ENCODE measurements around the gene SAAL1.

The SAAL1 gene

GRCh38 chr11:18144243-18144642, 38.4 kb upstream of the SAAL1 start:
- Histone ChIP-seq H3K23ac (ENCODE audit: low read length in 2 of 2) (no peak overlapping the region), H3K9ac (ENCODE audit: low read length) (no peak overlapping the region), H3K36me3 (ENCODE audit: control insufficient read depth in 1 of 2, insufficient read depth in 2 of 2, low read depth in 1 of 2, low read length in 2 of 2) (no peaks in the 10 kb centered on the region), H3K4me2 (ENCODE audit: low read length, poor library complexity, severe bottlenecking) (no peak overlapping the region), H2AK5ac (ENCODE audit: low read length, severe bottlenecking) (no peak overlapping the region), H3K79me1 (replicated peaks; ENCODE audit: low read length, poor library complexity, severe bottlenecking) (no peaks in the 10 kb centered on the region), H3K27ac (ENCODE audit: low read length, poor library complexity, severe bottlenecking) (no peak overlapping the region), H3K4me1 (ENCODE audit: control insufficient read depth, insufficient read depth, low read depth, low read length) (no peaks in the 10 kb centered on the region), H2BK15ac (ENCODE audit: low read depth, poor library complexity, severe bottlenecking) (no peak overlapping the region), H4K8ac (ENCODE audit: low read length) (no peak overlapping the region), H3K27me3 (ENCODE audit: control insufficient read depth in 1 of 2, insufficient read depth in 1 of 2, low read length in 2 of 2) (peaks cover 3 to 21% of the 10 kb centered on the region in 2 experiments), H2BK120ac (ENCODE audit: low read depth, low read length) (no peak overlapping the region), H2BK12ac (ENCODE audit: low read length in 2 of 2) (no peak overlapping the region), H3K14ac (ENCODE audit: low read length in 2 of 2) (no peak overlapping the region), H3K9me3 (ENCODE audit: control insufficient read depth, low read length) (no peaks in the 10 kb centered on the region), H2AFZ (ENCODE audit: low read depth, low read length) (no peak overlapping the region), H3K4ac (ENCODE audit: low read depth in 1 of 2, low read length in 2 of 2) (no peak overlapping the region), H4K91ac (ENCODE audit: low read length) (no peak overlapping the region), H3K4me3 (ENCODE audit: insufficient read depth in 1 of 2, low read depth in 1 of 2, low read length in 2 of 2) (no peak overlapping the region), H2BK5ac (ENCODE audit: low read depth, low read length, poor library complexity, severe bottlenecking) (no peak overlapping the region), H3K18ac (ENCODE audit: low read depth in 1 of 2, low read length in 2 of 2) (no peak overlapping the region)
- DNase-seq: no peak
- 89% methylated on average over 4 of the region's 5 CpGs for WGBS

GRCh38 chr11:18140145-18140544, 34.3 kb upstream of the SAAL1 start:
- H3K4me1 ChIP-seq (ENCODE audit: control insufficient read depth, insufficient read depth, low read depth, low read length): no peaks in the 10 kb centered on the region

DNA sequence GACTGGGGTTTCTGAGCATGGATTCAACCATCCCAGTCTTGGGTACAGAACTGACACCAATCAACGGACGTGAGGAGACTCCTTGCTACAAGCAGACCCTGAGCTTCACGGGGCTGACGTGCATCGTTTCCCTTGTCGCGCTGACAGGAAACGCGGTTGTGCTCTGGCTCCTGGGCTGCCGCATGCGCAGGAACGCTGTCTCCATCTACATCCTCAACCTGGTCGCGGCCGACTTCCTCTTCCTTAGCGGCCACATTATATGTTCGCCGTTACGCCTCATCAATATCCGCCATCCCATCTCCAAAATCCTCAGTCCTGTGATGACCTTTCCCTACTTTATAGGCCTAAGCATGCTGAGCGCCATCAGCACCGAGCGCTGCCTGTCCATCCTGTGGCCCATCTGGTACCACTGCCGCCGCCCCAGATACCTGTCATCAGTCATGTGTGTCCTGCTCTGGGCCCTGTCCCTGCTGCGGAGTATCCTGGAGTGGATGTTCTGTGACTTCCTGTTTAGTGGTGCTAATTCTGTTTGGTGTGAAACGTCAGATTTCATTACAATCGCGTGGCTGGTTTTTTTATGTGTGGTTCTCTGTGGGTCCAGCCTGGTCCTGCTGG, 31.4 kb upstream of the SAAL1 start:
- H3K4me1 ChIP-seq (ENCODE audit: control insufficient read depth, insufficient read depth, low read depth, low read length): no peaks in the 10 kb centered on the region
- no peak overlapping the region for H2AK5ac ChIP-seq (ENCODE audit: low read length, severe bottlenecking)
- H3K9me3 ChIP-seq (ENCODE audit: control insufficient read depth, low read length): no peaks in the 10 kb centered on the region
- no peak overlapping the region for H4K8ac ChIP-seq (ENCODE audit: low read length)
- H3K4me3 ChIP-seq (ENCODE audit: insufficient read depth in 1 of 2, low read depth in 1 of 2, low read length in 2 of 2): no peak overlapping the region
- H2AFZ ChIP-seq (ENCODE audit: low read depth, low read length): no peak overlapping the region
- no peak overlapping the region for H3K4me2 ChIP-seq (ENCODE audit: low read length, poor library complexity, severe bottlenecking)
- no peak overlapping the region for H2BK15ac ChIP-seq (ENCODE audit: low read depth, poor library complexity, severe bottlenecking)
- DNase-seq: no peak
- no peaks in the 10 kb centered on the region for H3K79me1 ChIP-seq (replicated peaks; ENCODE audit: low read length, poor library complexity, severe bottlenecking)
- H3K27me3 ChIP-seq (ENCODE audit: control insufficient read depth in 1 of 2, insufficient read depth in 1 of 2, low read length in 2 of 2): peaks cover 14 to 45% of the 10 kb centered on the region in 2 experiments
- no peaks in the 10 kb centered on the region for H3K36me3 ChIP-seq (ENCODE audit: control insufficient read depth in 1 of 2, insufficient read depth in 2 of 2, low read depth in 1 of 2, low read length in 2 of 2)
- no peak overlapping the region for H3K9ac ChIP-seq (ENCODE audit: low read length)
- no peak overlapping the region for H3K27ac ChIP-seq (ENCODE audit: low read length, poor library complexity, severe bottlenecking)
- H2BK12ac ChIP-seq (ENCODE audit: low read length in 2 of 2): no peak overlapping the region
- H2BK120ac ChIP-seq (ENCODE audit: low read depth, low read length): no peak overlapping the region
- H3K4ac ChIP-seq (ENCODE audit: low read depth in 1 of 2, low read length in 2 of 2): no peak overlapping the region
- WGBS: 95% methylated on average over 29 of the region's 29 CpGs
- H3K23ac ChIP-seq (ENCODE audit: low read length in 2 of 2): no peak overlapping the region
- no peak overlapping the region for H3K14ac ChIP-seq (ENCODE audit: low read length in 2 of 2)
- H2BK5ac ChIP-seq (ENCODE audit: low read depth, low read length, poor library complexity, severe bottlenecking): no peak overlapping the region
- no peak overlapping the region for H3K18ac ChIP-seq (ENCODE audit: low read depth in 1 of 2, low read length in 2 of 2)
- no peak overlapping the region for H4K91ac ChIP-seq (ENCODE audit: low read length)

More at GRCh38 chr11:18140145-18140544, 34.3 kb upstream of the SAAL1 start:
- no peak overlapping the region for H2AK5ac ChIP-seq (ENCODE audit: low read length, severe bottlenecking)
- H3K27me3 ChIP-seq (ENCODE audit: control insufficient read depth in 1 of 2, insufficient read depth in 1 of 2, low read length in 2 of 2): peaks cover 3 to 22% of the 10 kb centered on the region in 2 experiments
- H3K23ac ChIP-seq (ENCODE audit: low read length in 2 of 2): no peak overlapping the region
- H3K9ac ChIP-seq (ENCODE audit: low read length): no peak overlapping the region
- H3K27ac ChIP-seq (ENCODE audit: low read length, poor library complexity, severe bottlenecking): no peak overlapping the region
- H3K36me3 ChIP-seq (ENCODE audit: control insufficient read depth in 1 of 2, insufficient read depth in 2 of 2, low read depth in 1 of 2, low read length in 2 of 2): no peaks in the 10 kb centered on the region
- no peak overlapping the region for H4K8ac ChIP-seq (ENCODE audit: low read length)
- no peak overlapping the region for H3K4ac ChIP-seq (ENCODE audit: low read depth in 1 of 2, low read length in 2 of 2)
- H3K18ac ChIP-seq (ENCODE audit: low read depth in 1 of 2, low read length in 2 of 2): no peak overlapping the region
- H3K4me3 ChIP-seq (ENCODE audit: insufficient read depth in 1 of 2, low read depth in 1 of 2, low read length in 2 of 2): no peak overlapping the region
- no peak overlapping the region for H2BK12ac ChIP-seq (ENCODE audit: low read length in 2 of 2)
- H2AFZ ChIP-seq (ENCODE audit: low read depth, low read length): no peak overlapping the region
- H3K14ac ChIP-seq (ENCODE audit: low read length in 2 of 2): no peak overlapping the region
- H3K79me1 ChIP-seq (replicated peaks; ENCODE audit: low read length, poor library complexity, severe bottlenecking): no peaks in the 10 kb centered on the region
- WGBS: 80% methylated on average over 1 of the region's 2 CpGs
- no peak overlapping the region for H2BK5ac ChIP-seq (ENCODE audit: low read depth, low read length, poor library complexity, severe bottlenecking)
- H3K9me3 ChIP-seq (ENCODE audit: control insufficient read depth, low read length): no peaks in the 10 kb centered on the region
- H4K91ac ChIP-seq (ENCODE audit: low read length): no peak overlapping the region
- H3K4me2 ChIP-seq (ENCODE audit: low read length, poor library complexity, severe bottlenecking): no peak overlapping the region
- no peak for DNase-seq
- no peak overlapping the region for H2BK15ac ChIP-seq (ENCODE audit: low read depth, poor library complexity, severe bottlenecking)
- H2BK120ac ChIP-seq (ENCODE audit: low read depth, low read length): no peak overlapping the region

DNA sequence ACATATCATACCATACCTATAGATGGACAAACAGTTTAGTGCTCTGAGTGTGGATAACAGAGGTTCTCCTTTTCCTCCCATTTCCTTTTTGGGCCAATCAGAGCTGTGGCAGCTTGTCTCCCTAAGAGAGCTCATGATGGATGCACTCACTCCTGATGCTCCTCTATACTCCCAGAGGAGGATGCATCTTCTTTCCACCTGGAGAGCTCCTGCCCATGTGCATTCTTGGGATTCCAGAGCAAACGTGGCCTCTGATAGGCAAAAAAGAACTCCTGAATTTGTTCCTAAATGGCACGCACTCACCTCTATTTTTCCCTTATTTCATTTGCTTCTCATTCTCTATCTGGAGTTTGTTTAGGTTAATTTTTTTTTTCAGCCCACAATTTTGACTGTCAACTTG, 29.4 kb upstream of the SAAL1 start:
- H2AK5ac ChIP-seq (ENCODE audit: low read length, severe bottlenecking): no peak overlapping the region
- H2BK15ac ChIP-seq (ENCODE audit: low read depth, poor library complexity, severe bottlenecking): no peak overlapping the region
- no peak overlapping the region for H3K23ac ChIP-seq (ENCODE audit: low read length in 2 of 2)
- no peak overlapping the region for H3K4ac ChIP-seq (ENCODE audit: low read depth in 1 of 2, low read length in 2 of 2)
- no peak for DNase-seq
- H3K4me1 ChIP-seq (ENCODE audit: control insufficient read depth, insufficient read depth, low read depth, low read length): no peaks in the 10 kb centered on the region
- H3K4me2 ChIP-seq (ENCODE audit: low read length, poor library complexity, severe bottlenecking): no peak overlapping the region
- no peak overlapping the region for H4K91ac ChIP-seq (ENCODE audit: low read length)
- H3K79me1 ChIP-seq (replicated peaks; ENCODE audit: low read length, poor library complexity, severe bottlenecking): no peaks in the 10 kb centered on the region
- no peak overlapping the region for H3K4me3 ChIP-seq (ENCODE audit: insufficient read depth in 1 of 2, low read depth in 1 of 2, low read length in 2 of 2)
- no peak overlapping the region for H3K14ac ChIP-seq (ENCODE audit: low read length in 2 of 2)
- no peak overlapping the region for H2AFZ ChIP-seq (ENCODE audit: low read depth, low read length)
- no peaks in the 10 kb centered on the region for H3K36me3 ChIP-seq (ENCODE audit: control insufficient read depth in 1 of 2, insufficient read depth in 2 of 2, low read depth in 1 of 2, low read length in 2 of 2)
- no peak overlapping the region for H3K18ac ChIP-seq (ENCODE audit: low read depth in 1 of 2, low read length in 2 of 2)
- no peak overlapping the region for H3K27ac ChIP-seq (ENCODE audit: low read length, poor library complexity, severe bottlenecking)
- H2BK5ac ChIP-seq (ENCODE audit: low read depth, low read length, poor library complexity, severe bottlenecking): no peak overlapping the region
- 50% methylated on average over 2 of the region's 2 CpGs for WGBS
- H3K9ac ChIP-seq (ENCODE audit: low read length): no peak overlapping the region
- H2BK12ac ChIP-seq (ENCODE audit: low read length in 2 of 2): no peak overlapping the region
- no peak overlapping the region for H2BK120ac ChIP-seq (ENCODE audit: low read depth, low read length)
- no peaks in the 10 kb centered on the region for H3K9me3 ChIP-seq (ENCODE audit: control insufficient read depth, low read length)
- no peak overlapping the region for H4K8ac ChIP-seq (ENCODE audit: low read length)
- H3K27me3 ChIP-seq (ENCODE audit: control insufficient read depth in 1 of 2, insufficient read depth in 1 of 2, low read length in 2 of 2): peaks cover 13 to 45% of the 10 kb centered on the region in 2 experiments
